ENCODE measurements around the gene CCDC182.

Gene CCDC182

DNA sequence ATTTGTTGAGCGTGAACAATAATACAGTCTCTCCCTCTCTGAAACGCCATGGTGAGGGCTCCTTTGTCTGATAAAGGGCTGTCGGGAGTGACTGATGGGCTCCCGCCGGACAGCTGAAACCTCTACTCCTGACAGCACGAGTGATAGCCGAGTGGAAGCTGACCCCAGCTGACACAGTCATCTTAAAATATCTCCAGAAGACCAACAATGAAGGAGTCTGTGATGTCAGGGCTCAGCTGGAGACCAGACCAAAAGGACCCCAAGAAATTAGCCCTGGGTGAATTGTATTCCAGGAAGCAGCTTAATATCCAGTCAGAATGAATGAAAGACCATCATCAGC, 22.4 kb downstream of the CCDC182 start:
- Histone ChIP-seq H3K27me3 (ENCODE audit: insufficient read depth, low read length) (no peaks in the 10 kb centered on the region), H3K4me2 (ENCODE audit: low read length) (no peak overlapping the region)

DNA sequence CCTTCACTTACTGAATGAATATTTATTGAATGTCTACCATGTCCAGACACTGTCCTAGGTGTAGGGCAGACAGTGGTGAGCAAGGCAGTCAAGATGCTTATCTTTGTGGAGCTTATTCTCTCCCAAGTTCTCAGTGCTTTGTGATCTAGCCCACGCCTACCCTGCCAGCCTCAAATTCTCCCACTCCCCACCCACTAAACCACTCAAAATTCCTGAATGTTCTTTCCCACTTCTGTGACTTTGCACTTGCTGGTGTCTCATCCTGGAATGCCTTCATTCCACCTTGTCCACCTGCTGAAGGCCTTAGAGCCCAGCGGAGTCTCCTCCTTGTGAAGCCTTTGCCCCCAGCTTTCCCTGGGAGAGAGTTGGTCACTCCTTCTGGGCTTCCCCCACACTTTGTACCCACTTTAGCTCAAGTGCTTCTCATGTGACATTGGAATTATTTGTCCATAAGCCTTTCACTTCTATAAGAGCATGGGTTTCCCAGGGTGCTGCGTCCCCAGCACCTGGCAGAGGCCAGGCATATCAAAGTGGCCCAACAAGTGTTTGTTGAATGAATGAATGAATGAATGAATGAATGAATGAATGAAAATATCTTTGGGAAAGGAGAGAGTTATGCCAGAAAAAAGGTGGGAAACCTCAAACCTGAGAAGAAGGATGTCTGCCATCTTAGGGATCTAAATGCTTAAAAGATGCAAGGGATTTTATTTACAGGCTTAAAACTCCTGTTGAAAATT, 23.0 kb downstream of the CCDC182 start:
- H3K27me3 ChIP-seq (ENCODE audit: insufficient read depth, low read length): no peaks in the 10 kb centered on the region
- H2AFZ ChIP-seq (ENCODE audit: low read length): no peak overlapping the region
- H3K27ac ChIP-seq (ENCODE audit: low read depth, low read length, poor library complexity, severe bottlenecking): no peak overlapping the region
- H3K4me2 ChIP-seq (ENCODE audit: low read length): no peak overlapping the region
- H3K36me3 ChIP-seq (ENCODE audit: insufficient read depth, low read length): no peaks in the 10 kb centered on the region
- no peaks in the 10 kb centered on the region for H3F3A ChIP-seq (ENCODE audit: insufficient read depth, low read length)
- no peaks in the 10 kb centered on the region for H3K9me3 ChIP-seq (ENCODE audit: low read length)
- H3K4me3 ChIP-seq (ENCODE audit: low read depth, low read length, poor library complexity, severe bottlenecking): no peak overlapping the region
- no peaks in the 10 kb centered on the region for H3K4me1 ChIP-seq (ENCODE audit: insufficient read depth, low read length, severe bottlenecking)
- H3K79me2 ChIP-seq (ENCODE audit: insufficient read depth, low read length): no peaks in the 10 kb centered on the region
- H4K20me1 ChIP-seq (ENCODE audit: insufficient read depth, low read length): no peaks in the 10 kb centered on the region
- TF ChIP-seq, protein P1, sequence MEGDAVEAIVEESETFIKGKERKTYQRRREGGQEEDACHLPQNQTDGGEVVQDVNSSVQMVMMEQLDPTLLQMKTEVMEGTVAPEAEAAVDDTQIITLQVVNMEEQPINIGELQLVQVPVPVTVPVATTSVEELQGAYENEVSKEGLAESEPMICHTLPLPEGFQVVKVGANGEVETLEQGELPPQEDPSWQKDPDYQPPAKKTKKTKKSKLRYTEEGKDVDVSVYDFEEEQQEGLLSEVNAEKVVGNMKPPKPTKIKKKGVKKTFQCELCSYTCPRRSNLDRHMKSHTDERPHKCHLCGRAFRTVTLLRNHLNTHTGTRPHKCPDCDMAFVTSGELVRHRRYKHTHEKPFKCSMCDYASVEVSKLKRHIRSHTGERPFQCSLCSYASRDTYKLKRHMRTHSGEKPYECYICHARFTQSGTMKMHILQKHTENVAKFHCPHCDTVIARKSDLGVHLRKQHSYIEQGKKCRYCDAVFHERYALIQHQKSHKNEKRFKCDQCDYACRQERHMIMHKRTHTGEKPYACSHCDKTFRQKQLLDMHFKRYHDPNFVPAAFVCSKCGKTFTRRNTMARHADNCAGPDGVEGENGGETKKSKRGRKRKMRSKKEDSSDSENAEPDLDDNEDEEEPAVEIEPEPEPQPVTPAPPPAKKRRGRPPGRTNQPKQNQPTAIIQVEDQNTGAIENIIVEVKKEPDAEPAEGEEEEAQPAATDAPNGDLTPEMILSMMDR (IDR thresholded peaks at IDR 0.05; ENCODE audit: low read length): no peak
- no peak for TF ChIP-seq EZH2 (IDR thresholded peaks at IDR 0.05; ENCODE audit: borderline replicate concordance, low read length)
- no peaks in the 10 kb centered on the region for H3K9me2 ChIP-seq (ENCODE audit: low read depth, low read length)
- no peak overlapping the region for H3K9ac ChIP-seq (ENCODE audit: low read length)

More for the DNA sequence above, 22.4 kb downstream of the CCDC182 start:
- H3K27ac ChIP-seq (ENCODE audit: low read depth, low read length, poor library complexity, severe bottlenecking): no peak overlapping the region
- no peaks in the 10 kb centered on the region for H3F3A ChIP-seq (ENCODE audit: insufficient read depth, low read length)
- no peaks in the 10 kb centered on the region for H3K9me3 ChIP-seq (ENCODE audit: low read length)
- no peaks in the 10 kb centered on the region for H3K4me1 ChIP-seq (ENCODE audit: insufficient read depth, low read length, severe bottlenecking)
- H4K20me1 ChIP-seq (ENCODE audit: insufficient read depth, low read length): no peaks in the 10 kb centered on the region
- no peaks in the 10 kb centered on the region for H3K79me2 ChIP-seq (ENCODE audit: insufficient read depth, low read length)
- TF ChIP-seq, protein P1 (IDR thresholded peaks at IDR 0.05; ENCODE audit: low read length): no peak
- TF ChIP-seq EZH2 (IDR thresholded peaks at IDR 0.05; ENCODE audit: borderline replicate concordance, low read length): no peak
- H3K9ac ChIP-seq (ENCODE audit: low read length): no peak overlapping the region
- no peak overlapping the region for H3K4me3 ChIP-seq (ENCODE audit: low read depth, low read length, poor library complexity, severe bottlenecking)
- no peak overlapping the region for H2AFZ ChIP-seq (ENCODE audit: low read length)
- H3K36me3 ChIP-seq (ENCODE audit: insufficient read depth, low read length): no peaks in the 10 kb centered on the region
- H3K9me2 ChIP-seq (ENCODE audit: low read depth, low read length): no peaks in the 10 kb centered on the region

DNA sequence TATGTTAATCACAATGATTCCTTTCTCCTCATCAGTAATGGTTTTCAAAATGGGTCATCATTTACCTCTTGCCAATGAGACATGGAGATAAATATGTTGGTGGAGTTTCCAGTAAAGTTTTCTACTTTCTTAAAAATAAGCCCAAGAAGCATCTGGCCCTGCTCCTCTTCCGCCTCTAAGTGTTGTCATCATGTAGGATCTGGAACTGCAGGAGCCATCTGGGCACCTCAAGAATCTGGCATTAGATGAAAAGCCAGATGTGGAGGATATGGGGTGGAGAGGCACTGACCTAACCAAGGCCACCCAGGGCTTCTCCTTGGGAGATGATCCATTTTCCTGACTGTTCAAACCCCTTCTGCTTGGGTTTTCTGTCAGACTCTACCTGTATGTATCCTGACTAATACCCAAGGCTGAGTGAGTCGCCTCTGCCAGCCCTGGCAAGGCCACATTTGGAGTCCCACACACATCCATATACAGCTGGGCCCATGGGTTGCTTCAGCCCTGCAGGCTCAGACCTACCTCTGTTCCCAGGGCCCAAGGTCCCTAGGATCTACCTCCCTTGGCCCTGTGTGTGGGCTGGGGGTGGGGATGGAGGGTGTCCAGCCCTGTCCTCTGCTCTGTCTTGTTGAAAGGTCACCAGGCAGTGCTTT, 24.6 kb downstream of the CCDC182 start:
- Histone ChIP-seq H3K9me3 (ENCODE audit: low read length) (no peaks in the 10 kb centered on the region), H3K4me3 (ENCODE audit: low read depth, low read length, poor library complexity, severe bottlenecking) (no peak overlapping the region), H3K4me2 (ENCODE audit: low read length) (no peak overlapping the region), H2AFZ (ENCODE audit: low read length) (no peak overlapping the region), H3K9me2 (ENCODE audit: low read depth, low read length) (no peaks in the 10 kb centered on the region), H3K27ac (ENCODE audit: low read depth, low read length, poor library complexity, severe bottlenecking) (no peak overlapping the region), H3F3A (ENCODE audit: insufficient read depth, low read length) (no peaks in the 10 kb centered on the region), H3K36me3 (ENCODE audit: insufficient read depth, low read length) (no peaks in the 10 kb centered on the region), H3K9ac (ENCODE audit: low read length) (no peak overlapping the region), H3K4me1 (ENCODE audit: insufficient read depth, low read length, severe bottlenecking) (no peaks in the 10 kb centered on the region), H3K27me3 (ENCODE audit: insufficient read depth, low read length) (no peaks in the 10 kb centered on the region), H3K79me2 (ENCODE audit: insufficient read depth, low read length) (no peaks in the 10 kb centered on the region), H4K20me1 (ENCODE audit: insufficient read depth, low read length) (no peaks in the 10 kb centered on the region)
- no peak for TF ChIP-seq EZH2 (IDR thresholded peaks at IDR 0.05; ENCODE audit: borderline replicate concordance, low read length)
- TF ChIP-seq, protein P1 (IDR thresholded peaks at IDR 0.05; ENCODE audit: low read length): no peak
